MM.1S (cell line): ENCODE measurements around the gene CTSW.
A peak's percentile ranks its signal among the peaks of the same experiment; 100 is the strongest.

Experiments used
- DNase-seq: peaks from one replicate; pipeline ENCODE4 v3.0.0-alpha.2; 2015
- H2AFZ ChIP-seq: fragments of 300-600 bp; sonication (generic); 2 replicates; pipeline ENCODE4 v1.6.0; 2016; ENCODE audit warnings: antibody characterized with exemption, low read length
- H3F3A ChIP-seq: fragments of 300-600 bp; sonication (generic); 2 replicates; pipeline ENCODE4 v1.6.1; 2016; ENCODE audit warnings: mild to moderate bottlenecking, antibody characterized with exemption, low read length, moderate library complexity, mixed read lengths; ENCODE audit not compliant: insufficient read depth
- H3K27ac ChIP-seq: fragments of 300-600 bp; sonication (generic); 2 replicates; pipeline ENCODE4 v1.5.1; 2016; ENCODE audit warnings: mild to moderate bottlenecking, low read length
- H3K27me3 ChIP-seq: fragments of 300-600 bp; sonication (generic); replicated peaks from 2 replicates; pipeline ENCODE4 v1.6.0; 2016; ENCODE audit warnings: low read length; ENCODE audit not compliant: insufficient read depth
- H3K36me3 ChIP-seq: fragments of 300-600 bp; sonication (generic); replicated peaks from 2 replicates; pipeline ENCODE4 v1.6.1; 2016; ENCODE audit warnings: mild to moderate bottlenecking, low read length, mixed read lengths; ENCODE audit not compliant: insufficient read depth
- H3K4me1 ChIP-seq: fragments of 300-600 bp; sonication (generic); 2 replicates; pipeline ENCODE4 v1.6.1; 2016; ENCODE audit warnings: low read length, mixed read lengths
- H3K4me2 ChIP-seq: fragments of 300-600 bp; sonication (generic); 2 replicates; pipeline ENCODE4 v1.6.0; 2016; ENCODE audit warnings: low read depth, low read length
- H3K4me3 ChIP-seq: fragments of 300-600 bp; sonication (generic); 2 replicates; pipeline ENCODE4 v1.5.1; 2016; ENCODE audit warnings: low read length, mixed read lengths
- H3K79me2 ChIP-seq: fragments of 300-600 bp; sonication (generic); 2 replicates; pipeline ENCODE4 v1.6.1; 2016; ENCODE audit warnings: mixed run types, low read length, mixed read lengths
- H3K9ac ChIP-seq: fragments of 300-600 bp; sonication (generic); 2 replicates; pipeline ENCODE4 v1.6.1; 2016; ENCODE audit warnings: low read length, mixed read lengths
- H3K9me2 ChIP-seq: fragments of 300-600 bp; sonication (generic); replicated peaks from 2 replicates; pipeline ENCODE4 v1.6.1; 2016; ENCODE audit warnings: mild to moderate bottlenecking, low read length, mixed read lengths; ENCODE audit not compliant: insufficient read depth
- H3K9me3 ChIP-seq: fragments of 300-600 bp; sonication (generic); replicated peaks from 2 replicates; pipeline ENCODE4 v1.6.1; 2016; ENCODE audit warnings: mild to moderate bottlenecking, low read length, mixed read lengths; ENCODE audit not compliant: insufficient read depth
- H4K20me1 ChIP-seq: fragments of 300-600 bp; sonication (generic); 2 replicates; pipeline ENCODE4 v1.6.1; 2016; ENCODE audit warnings: mild to moderate bottlenecking, low read length, moderate library complexity, mixed read lengths; ENCODE audit not compliant: insufficient read depth
- EZH2 ChIP-seq: fragments of 300-600 bp; sonication (generic); optimal IDR thresholded peaks from 2 replicates; pipeline ENCODE3; 2017; ENCODE audit warnings: low read depth, mild to moderate bottlenecking, antibody characterized with exemption, low read length, mixed read lengths
- EZH2phosphoT487 ChIP-seq: fragments of 300-600 bp; sonication (generic); IDR thresholded peaks from 2 replicates; pipeline ENCODE4 v1.6.1; 2018; ENCODE audit warnings: antibody characterized with exemption, low read length
- TF ChIP-seq, protein P1 (sequence below): fragments of 300-600 bp; sonication (generic); IDR thresholded peaks from 2 replicates; pipeline ENCODE4 v1.5.1; 2016; ENCODE audit warnings: antibody characterized with exemption, low read length, mixed read lengths

CTSW gene

DNA sequence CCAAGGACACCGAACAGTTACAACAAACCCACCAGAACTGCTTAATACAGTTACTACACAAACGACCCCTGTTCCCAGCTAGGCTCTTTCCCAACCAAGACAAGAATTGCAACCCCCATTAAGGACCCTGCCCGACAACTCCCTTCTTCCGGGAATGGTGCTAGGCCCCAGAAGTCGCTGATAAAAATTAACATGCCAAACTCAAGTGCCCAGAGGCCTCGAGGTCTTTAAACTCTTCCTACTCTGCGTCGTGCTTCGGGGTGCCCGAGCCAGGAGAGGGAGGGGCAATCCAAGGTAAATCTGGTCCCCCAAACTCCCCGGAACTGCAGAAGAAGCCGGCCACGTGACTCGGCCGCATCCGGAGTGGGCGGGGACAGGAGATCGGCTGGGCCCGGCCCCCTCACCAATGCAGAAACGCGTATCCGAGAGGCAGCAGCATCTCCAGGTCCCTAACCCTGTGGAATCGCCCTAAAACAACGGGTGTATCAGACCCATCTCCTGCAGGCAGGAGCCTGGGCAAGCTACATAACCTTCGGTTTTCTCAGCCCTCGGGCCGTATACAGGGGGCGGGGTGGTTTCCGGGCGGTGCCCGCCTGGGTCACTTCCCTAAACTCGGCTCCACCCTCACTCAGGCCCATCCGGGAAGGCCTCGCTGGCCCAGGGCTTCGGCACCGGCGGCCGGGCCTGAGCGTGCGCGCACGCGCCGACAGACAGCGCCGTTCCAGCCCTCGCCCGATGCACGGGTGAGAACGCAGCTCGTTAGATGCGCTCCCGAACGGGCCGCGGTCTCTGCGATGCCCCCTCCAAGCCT is 22.7 kb upstream of the CTSW start:
- Histone ChIP-seq H3K9ac (peak overlapping the region; percentile 87), H3K79me2 (peaks cover 53% of the 10 kb centered on the region), H3K9me2 (no peaks in the 10 kb centered on the region), H3F3A (peaks cover 61% of the 10 kb centered on the region), H3K4me1 (peaks cover 13% of the 10 kb centered on the region), H3K4me2 (peak overlapping the region; percentile 76), H4K20me1 (peaks cover 28% of the 10 kb centered on the region), H3K27ac (peak overlapping the region; percentile 80; the same call in 1 of the 2 replicates), H3K27me3 (no peaks in the 10 kb centered on the region), H3K4me3 (peak overlapping the region; percentile 99), H3K9me3 (no peaks in the 10 kb centered on the region), H3K36me3 (peaks cover 24% of the 10 kb centered on the region), H2AFZ (no peak overlapping the region)
- DNase-seq = peak; percentile 63
- TF ChIP-seq EZH2phosphoT487 = no peak
- TF ChIP-seq, protein P1, sequence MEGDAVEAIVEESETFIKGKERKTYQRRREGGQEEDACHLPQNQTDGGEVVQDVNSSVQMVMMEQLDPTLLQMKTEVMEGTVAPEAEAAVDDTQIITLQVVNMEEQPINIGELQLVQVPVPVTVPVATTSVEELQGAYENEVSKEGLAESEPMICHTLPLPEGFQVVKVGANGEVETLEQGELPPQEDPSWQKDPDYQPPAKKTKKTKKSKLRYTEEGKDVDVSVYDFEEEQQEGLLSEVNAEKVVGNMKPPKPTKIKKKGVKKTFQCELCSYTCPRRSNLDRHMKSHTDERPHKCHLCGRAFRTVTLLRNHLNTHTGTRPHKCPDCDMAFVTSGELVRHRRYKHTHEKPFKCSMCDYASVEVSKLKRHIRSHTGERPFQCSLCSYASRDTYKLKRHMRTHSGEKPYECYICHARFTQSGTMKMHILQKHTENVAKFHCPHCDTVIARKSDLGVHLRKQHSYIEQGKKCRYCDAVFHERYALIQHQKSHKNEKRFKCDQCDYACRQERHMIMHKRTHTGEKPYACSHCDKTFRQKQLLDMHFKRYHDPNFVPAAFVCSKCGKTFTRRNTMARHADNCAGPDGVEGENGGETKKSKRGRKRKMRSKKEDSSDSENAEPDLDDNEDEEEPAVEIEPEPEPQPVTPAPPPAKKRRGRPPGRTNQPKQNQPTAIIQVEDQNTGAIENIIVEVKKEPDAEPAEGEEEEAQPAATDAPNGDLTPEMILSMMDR = no peak
- TF ChIP-seq EZH2 = no peak

DNA sequence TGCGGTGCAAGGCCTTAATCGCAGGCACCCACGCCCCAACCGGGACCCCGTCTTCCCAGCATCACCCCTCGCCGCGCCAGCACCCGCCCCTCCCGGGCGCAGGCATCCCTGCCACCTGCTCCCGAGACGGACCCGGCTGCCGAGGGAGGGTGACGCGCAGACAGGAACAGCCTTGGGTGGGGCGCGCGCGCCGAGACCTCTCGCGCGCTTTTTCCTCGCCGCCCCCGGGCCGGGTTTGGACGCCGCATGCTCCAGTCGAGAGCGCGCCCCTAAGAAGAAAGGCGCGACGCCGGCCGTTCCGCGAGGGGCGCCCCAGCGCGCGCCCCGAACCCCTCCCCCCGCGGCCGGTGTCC is 22.2 kb upstream of the CTSW start:
- H3K27ac ChIP-seq = peak overlapping the region; percentile 80; the same call in 1 of the 2 replicates

DNA sequence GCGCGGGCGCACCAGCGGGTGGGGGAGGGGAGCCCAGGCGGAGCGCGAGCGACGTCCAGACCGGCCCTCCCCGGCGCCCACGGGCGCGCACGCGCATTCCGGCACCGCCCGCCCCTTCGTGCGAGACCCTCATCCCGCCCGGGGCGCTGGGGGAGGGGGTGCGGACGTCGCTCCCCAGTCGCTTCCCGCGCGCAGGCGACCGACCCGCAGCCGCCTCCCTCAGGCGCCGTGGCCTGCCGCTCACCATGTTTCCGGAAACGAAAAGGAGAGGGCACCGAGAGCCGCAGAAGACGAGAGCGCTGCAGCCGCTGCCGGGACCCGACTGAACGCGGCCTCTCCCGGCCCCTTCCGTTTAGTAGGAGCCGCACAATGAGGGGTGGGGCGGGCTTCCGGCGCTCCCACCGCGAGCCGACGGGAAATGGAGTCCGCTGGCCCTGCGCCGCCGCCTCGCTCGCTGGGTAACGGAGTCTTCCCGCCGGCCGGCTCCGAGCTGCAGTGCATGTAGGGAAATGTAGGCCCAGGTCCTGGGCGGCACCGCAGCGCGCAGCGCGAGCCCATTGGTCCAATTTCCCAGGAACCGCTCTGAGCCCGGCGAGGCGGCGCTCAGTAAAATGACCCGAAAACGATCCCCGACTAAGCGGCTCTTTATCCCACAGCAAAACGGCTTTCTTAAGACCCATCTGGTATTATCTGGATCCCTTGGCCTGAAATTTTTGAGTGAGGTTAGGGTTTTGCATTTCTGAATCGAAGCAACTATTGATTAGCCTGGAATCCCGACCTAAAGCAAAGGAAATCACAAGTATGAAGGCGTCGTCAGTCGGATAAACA is 21.6 kb upstream of the CTSW start, which contains the start of gene CFL1:
Gene CFL1 (minus strand): TSS at position 328 of the 828 bp plus-strand sequence. CDS start 81 bp downstream, at position 247.
- H3K4me1 ChIP-seq = peaks cover 16% of the 10 kb centered on the region
- peaks cover 29% of the 10 kb centered on the region for H3K36me3 ChIP-seq
- H3K9me3 ChIP-seq = no peaks in the 10 kb centered on the region
- peaks cover 65% of the 10 kb centered on the region for H3K79me2 ChIP-seq
- peak within 1 kb of the TSS; percentile 93 for H3K9ac ChIP-seq
- peak within 1 kb of the TSS; percentile 96 for H3K4me2 ChIP-seq
- peaks cover 59% of the 10 kb centered on the region for H3F3A ChIP-seq
- H4K20me1 ChIP-seq = peaks cover 28% of the 10 kb centered on the region
- no peaks in the 10 kb centered on the region for H3K27me3 ChIP-seq
- peak; percentile 97 for DNase-seq
- H2AFZ ChIP-seq = peak within 1 kb of the TSS; percentile 90
- peak within 1 kb of the TSS; percentile 86; the same call in 1 of the 2 replicates for H3K27ac ChIP-seq
- H3K4me3 ChIP-seq = peak within 1 kb of the TSS; percentile 99
- TF ChIP-seq EZH2 = no peak
- TF ChIP-seq, protein P1 = no peak
- no peak for TF ChIP-seq EZH2phosphoT487
- H3K9me2 ChIP-seq = no peaks in the 10 kb centered on the region

More for the DNA sequence above, 22.2 kb upstream of the CTSW start:
- Histone ChIP-seq H3K4me1 (peaks cover 16% of the 10 kb centered on the region), H4K20me1 (peaks cover 28% of the 10 kb centered on the region), H3K4me3 (peak overlapping the region; percentile 99), H3K36me3 (peaks cover 28% of the 10 kb centered on the region), H2AFZ (no peak overlapping the region), H3K9ac (peak overlapping the region; percentile 87), H3K4me2 (peak overlapping the region; percentile 76), H3F3A (peaks cover 61% of the 10 kb centered on the region), H3K9me3 (no peaks in the 10 kb centered on the region), H3K9me2 (no peaks in the 10 kb centered on the region), H3K79me2 (peaks cover 59% of the 10 kb centered on the region), H3K27me3 (no peaks in the 10 kb centered on the region)
- TF ChIP-seq, protein P1 = no peak
- TF ChIP-seq EZH2 (no peak), EZH2phosphoT487 (no peak)
- no peak for DNase-seq
